Hematopoietic multipotent progenitor cell treated with erythropoietin and hydrocortisone succinate and interleukin-3 and kit ligand, for 8 days (in vitro differentiated cells): Measurements from ENCODE around the gene RERE.

Experiments used
- DNase-seq: peaks from one replicate; pipeline ENCODE4 v3.0.0-alpha.2; 2015

The RERE gene

GRCh38 chr1:8563944-8564537 is 253.4 kb downstream of the RERE start:
- DNase-seq, result no peak

GRCh38 chr1:8562881-8563865 is 254.3 kb downstream of the RERE start:
- DNase-seq, result peak; percentile 35

- no peak for DNase-seq
Observed at GRCh38 chr1:8562222-8562621, 255.2 kb downstream of the RERE start.

DNA sequence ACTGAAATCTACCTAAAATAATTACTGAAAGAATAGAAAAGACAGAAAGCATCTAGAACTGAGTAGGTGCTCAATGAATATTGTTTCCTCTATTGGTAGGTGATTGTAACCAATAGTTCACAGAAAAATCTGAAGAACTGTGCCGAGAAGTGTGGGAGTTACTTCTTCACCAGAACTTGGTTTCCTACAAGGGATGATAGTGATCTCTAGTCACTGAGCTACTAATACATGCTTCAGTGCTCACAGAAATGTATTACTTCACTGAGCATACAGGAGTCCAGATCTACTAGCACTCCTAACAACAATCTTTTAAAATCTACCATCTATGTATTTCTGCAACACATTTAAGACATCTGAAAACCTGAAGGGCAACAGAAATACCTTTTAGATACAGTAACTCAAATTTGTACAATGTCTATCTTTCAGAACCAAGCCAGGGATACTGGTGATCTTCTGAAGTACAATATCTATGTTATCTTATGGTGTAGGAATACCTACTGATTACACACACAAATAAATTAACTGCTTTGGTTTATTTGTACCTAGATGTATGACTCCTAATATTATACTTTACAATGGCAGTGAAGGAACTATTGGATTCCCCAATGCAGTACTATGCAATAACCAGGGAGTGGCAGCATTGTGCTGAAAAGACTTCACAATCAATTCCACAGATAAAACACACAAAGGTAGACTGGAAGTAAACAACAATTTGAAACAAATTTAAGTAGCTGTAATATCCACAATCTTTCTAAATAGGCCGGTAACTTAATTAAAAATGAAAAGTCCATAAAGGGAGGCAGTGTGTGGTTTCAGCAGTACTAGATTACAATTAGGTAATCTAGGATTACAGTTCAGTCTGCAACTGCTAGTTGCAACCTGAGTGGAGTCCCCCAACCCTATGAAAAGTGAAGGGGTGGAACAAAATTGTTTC is 256.6 kb downstream of the RERE start:
- peak; percentile 69 for DNase-seq

DNA sequence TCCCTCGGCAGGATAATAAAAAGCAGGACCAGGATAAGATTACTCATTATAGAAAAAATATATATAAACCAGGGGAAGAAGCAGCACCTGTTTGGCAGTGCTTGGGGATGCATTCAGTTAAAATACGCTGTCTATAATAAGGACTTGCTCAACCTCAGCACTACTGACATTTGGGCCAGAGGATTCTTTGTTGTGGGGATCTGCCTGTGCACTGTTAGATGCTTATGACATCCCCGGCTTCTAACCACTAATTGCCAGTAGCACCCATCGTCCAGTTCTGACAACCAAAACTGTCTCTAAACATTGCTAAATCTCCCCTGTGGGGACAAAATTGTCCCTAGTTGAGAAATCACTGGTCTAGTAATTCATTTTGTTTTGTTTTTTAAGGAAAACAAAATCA is 257.4 kb downstream of the RERE start:
- no peak for DNase-seq

GRCh38 chr1:8555582-8555981 is 261.9 kb downstream of the RERE start:
- no peak for DNase-seq

DNA sequence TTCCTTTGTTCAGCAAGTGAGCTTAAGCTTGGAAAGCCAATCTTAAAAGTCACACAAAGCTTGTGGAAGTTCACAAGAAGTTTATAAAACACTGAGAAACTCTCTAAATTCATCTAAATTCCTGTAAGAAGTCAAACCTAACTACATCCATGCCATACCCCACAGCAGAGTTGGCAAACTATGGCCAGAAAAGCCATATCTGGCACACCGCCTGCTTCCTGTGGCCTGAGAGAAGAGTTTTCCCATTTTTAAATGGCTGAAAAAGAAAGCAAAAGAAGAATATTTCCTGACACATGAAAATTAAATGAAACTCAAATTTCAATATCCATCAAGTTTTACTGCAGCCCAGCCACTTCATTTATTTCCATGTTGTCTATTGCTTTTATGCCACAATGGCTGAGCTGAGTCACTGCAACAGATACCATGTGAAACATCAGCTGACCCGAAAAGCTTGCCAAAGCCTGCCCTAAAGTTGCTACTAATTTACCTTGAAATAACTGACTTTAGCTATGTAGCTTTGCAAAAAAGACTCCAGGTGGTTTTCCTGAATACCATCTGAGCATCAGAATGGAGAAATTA is 262.4 kb downstream of the RERE start:
- DNase-seq, result peak; percentile 63

- DNase-seq, result no peak
Observed at GRCh38 chr1:8552820-8553397, 264.5 kb downstream of the RERE start.

DNA sequence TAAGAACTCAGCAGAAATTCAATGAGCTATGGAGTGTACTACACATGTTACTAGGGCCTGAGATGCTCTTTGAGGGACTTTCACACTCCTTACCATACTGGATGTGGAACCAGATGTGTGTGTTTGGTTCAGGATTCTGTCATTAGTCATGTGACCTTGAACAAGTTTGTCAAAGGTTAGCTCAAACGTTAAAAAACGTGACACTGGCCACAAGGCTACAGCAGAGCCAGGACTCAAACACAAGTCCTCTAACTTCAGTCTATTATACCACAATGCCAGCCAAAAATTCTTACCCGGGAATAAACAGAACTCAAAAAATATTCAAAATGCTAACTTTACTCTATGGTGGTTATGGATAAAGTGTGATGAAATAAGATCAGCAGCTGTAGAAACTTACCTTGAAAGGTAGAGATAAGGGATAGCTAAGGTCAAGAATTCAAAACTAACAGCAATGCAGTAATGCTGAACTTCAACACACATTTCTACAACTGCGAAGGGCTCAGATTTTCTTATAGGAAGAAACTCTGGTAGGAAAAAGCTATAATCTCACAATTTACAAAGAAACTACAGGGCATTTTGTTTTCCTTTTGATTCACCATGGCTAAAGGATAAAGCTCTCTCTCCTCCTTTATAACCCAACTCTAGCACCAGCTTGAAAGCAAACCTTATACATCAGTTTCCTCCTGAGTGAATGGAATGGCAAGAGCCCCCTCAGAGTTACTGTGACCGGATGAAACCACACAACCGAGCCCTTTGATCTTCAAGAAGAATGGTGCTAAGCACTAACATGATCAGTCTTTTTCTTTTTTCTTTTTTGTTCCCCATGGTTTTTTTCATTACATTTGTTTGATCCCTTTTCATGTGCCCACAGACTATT is 265.6 kb downstream of the RERE start:
- DNase-seq, result no peak

DNA sequence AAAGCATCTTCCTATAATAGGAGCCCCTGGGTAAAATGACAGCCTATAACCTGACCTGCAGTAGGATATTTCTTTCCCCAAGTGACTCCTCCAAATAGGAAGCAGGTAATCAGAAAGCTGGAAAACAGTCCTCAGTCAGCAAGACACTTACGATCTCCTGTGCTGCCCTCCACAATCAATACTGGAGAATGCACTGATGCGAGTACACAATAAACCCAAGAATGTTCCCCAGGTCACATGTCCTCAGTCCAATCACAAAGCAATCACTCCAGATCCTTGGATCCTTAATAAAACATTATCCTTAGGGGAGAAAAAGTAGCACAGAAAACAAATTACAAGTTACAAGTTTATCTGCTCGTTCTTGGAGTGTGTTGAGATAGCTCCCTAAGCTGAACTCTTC is 266.4 kb downstream of the RERE start:
- no peak for DNase-seq

DNA sequence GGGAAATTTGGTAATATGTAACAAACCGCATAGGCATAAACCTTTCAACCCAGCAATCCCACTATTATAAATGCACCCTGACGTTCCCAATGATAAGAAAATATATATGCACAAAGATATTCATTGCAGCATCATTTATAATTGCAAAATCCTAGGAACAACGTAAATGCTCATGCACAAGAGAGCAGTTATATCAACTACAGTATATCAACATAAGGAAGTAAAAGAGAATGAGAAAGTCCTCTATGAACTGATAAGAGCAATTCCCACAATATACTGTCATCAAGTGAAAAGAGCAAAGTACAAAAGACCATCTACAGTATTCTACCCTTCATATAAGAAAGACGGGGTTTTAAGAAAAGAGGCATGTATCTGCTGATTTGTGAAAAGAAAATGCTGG is 269.6 kb downstream of the RERE start:
- no peak for DNase-seq

- no peak for DNase-seq
Observed at GRCh38 chr1:8545078-8545477, 272.4 kb downstream of the RERE start.

- no peak for DNase-seq
Observed at GRCh38 chr1:8544644-8545043, 272.8 kb downstream of the RERE start.

- DNase-seq, result no peak
Observed at GRCh38 chr1:8543965-8544364, 273.5 kb downstream of the RERE start.

- DNase-seq, result peak; percentile 86
Observed at GRCh38 chr1:8541961-8542521, 275.4 kb downstream of the RERE start.

DNA sequence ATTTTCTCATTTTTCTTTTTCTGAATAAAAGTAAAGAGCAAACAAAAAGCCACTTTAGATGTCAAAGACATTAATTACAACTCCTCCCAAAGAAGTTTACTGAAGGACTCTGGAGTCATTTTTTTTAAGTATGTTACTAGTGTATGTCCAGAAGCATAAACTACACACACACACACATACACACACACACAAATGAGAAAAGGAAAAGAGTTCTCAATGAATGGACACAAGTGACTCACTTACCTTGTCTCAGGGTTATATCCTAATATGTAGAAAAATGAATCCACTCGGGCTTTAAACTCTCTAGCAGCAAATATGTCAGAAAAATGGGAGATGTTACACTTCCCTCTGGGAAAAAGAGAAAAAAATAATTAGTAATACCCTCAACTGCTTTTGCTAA is 276.5 kb downstream of the RERE start:
- DNase-seq, result no peak

GRCh38 chr1:8540261-8540941 is 277.0 kb downstream of the RERE start:
- no peak for DNase-seq

DNA sequence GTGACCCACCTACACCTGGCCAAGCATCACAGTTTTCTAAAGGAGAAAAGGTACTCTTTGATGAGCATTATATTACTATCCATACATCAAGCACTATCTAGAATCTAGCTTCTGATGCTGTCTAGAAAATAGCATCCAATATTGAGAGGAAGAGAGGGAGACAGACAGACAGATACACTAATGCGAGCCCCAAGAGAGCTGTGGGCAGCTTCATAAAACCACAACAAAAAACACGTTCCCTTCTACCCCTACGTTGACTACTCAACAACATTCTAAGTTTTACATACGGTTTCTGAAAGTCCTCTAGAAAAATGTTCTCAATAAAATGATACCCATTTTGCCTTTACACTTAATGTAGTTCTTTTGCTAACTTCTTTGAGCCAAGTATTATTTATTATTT is 277.8 kb downstream of the RERE start:
- no peak for DNase-seq

DNA sequence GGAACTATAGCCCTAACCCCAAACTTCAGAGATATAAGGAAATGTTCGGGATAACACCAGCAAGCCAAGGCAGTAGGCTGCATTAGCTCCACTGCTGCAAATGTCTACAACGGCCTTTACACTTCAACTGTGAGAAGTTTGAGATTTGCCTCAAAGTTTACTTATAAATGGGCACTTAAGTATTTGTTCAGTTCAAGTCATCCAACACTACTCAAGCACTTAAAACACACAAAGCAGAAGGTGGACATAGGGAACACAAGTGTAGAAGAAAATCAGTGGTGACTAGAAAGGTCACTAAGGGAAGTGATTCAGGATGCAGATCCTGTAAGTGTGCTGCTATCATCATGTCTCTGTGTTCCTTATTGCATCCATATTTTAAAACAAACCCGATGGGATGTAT is 278.9 kb downstream of the RERE start:
- no peak for DNase-seq

- no peak for DNase-seq
Observed at GRCh38 chr1:8537991-8538390, 279.4 kb downstream of the RERE start.

- DNase-seq, result no peak
Observed at GRCh38 chr1:8536515-8536914, 280.9 kb downstream of the RERE start.
